Measurements from ENCODE around the gene NLRP1.

The NLRP1 gene

DNA sequence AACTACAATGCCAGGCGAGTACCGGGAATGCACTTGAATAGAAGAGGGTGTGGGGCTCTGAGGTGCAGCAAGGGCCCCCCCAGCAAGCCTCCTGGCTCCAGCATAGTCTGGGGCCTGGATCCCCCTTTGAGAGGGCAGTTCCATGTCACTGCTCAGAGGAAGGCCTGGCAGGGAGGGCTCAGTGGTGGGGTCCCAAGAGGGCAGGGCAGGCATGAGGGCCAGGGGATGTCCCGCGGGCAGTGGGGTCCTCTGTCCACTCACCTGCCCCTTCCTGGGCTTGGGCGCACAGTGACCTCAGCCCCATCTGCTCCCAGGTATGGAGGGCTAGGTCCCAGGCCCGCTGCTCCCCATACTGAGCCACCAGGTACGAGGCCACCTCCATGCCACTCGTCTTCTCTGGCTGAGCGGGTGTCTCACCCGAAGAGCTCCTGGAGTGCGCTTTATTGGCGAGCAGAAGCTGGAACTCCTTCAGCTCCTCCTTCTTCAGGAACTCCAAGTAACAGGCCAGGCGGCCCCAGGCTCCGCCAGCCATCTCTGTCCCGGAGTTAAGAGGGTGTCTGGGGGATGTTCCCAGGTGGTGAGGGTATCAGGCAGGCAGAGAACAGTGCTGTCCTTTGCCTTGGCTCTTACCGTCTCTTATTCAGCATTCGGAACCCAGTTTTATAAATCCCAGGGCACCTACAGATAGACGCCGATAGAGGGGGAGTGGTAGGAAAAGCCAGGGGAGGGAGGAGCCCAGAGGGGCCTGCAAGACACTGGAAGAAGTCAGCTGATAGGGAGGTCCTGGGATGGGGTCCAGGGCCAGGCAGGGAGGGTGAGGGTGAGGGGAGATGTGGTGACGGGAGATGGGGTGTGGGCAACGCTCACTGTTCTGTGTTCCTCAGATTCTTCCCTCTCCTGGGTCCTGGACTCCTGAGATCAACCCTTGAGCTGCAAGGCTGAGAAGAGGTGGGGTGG, 605 bp downstream of the NLRP1 start:
- no peak for TF ChIP-seq SIN3A (IDR thresholded peaks at IDR 0.05; ENCODE audit: borderline replicate concordance, insufficient read depth, low read length)
- TF ChIP-seq, protein P1, sequence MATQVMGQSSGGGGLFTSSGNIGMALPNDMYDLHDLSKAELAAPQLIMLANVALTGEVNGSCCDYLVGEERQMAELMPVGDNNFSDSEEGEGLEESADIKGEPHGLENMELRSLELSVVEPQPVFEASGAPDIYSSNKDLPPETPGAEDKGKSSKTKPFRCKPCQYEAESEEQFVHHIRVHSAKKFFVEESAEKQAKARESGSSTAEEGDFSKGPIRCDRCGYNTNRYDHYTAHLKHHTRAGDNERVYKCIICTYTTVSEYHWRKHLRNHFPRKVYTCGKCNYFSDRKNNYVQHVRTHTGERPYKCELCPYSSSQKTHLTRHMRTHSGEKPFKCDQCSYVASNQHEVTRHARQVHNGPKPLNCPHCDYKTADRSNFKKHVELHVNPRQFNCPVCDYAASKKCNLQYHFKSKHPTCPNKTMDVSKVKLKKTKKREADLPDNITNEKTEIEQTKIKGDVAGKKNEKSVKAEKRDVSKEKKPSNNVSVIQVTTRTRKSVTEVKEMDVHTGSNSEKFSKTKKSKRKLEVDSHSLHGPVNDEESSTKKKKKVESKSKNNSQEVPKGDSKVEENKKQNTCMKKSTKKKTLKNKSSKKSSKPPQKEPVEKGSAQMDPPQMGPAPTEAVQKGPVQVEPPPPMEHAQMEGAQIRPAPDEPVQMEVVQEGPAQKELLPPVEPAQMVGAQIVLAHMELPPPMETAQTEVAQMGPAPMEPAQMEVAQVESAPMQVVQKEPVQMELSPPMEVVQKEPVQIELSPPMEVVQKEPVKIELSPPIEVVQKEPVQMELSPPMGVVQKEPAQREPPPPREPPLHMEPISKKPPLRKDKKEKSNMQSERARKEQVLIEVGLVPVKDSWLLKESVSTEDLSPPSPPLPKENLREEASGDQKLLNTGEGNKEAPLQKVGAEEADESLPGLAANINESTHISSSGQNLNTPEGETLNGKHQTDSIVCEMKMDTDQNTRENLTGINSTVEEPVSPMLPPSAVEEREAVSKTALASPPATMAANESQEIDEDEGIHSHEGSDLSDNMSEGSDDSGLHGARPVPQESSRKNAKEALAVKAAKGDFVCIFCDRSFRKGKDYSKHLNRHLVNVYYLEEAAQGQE (IDR thresholded peaks at IDR 0.05; ENCODE audit: insufficient read depth in 1 of 2, low read depth in 2 of 2, low read length in 2 of 2), result no peak
- TF ChIP-seq FOXP2 (optimal IDR thresholded peaks at IDR 0.05; ENCODE audit: borderline replicate concordance, extremely low read depth, extremely low read length, insufficient read depth), result no peak
- TF ChIP-seq TAF1 (IDR thresholded peaks at IDR 0.05; ENCODE audit: borderline replicate concordance, insufficient read depth, low read length), result no peak
- TF ChIP-seq POLR2AphosphoS5 (IDR thresholded peaks at IDR 0.05; ENCODE audit: low read depth, low read length), result no peak

DNA sequence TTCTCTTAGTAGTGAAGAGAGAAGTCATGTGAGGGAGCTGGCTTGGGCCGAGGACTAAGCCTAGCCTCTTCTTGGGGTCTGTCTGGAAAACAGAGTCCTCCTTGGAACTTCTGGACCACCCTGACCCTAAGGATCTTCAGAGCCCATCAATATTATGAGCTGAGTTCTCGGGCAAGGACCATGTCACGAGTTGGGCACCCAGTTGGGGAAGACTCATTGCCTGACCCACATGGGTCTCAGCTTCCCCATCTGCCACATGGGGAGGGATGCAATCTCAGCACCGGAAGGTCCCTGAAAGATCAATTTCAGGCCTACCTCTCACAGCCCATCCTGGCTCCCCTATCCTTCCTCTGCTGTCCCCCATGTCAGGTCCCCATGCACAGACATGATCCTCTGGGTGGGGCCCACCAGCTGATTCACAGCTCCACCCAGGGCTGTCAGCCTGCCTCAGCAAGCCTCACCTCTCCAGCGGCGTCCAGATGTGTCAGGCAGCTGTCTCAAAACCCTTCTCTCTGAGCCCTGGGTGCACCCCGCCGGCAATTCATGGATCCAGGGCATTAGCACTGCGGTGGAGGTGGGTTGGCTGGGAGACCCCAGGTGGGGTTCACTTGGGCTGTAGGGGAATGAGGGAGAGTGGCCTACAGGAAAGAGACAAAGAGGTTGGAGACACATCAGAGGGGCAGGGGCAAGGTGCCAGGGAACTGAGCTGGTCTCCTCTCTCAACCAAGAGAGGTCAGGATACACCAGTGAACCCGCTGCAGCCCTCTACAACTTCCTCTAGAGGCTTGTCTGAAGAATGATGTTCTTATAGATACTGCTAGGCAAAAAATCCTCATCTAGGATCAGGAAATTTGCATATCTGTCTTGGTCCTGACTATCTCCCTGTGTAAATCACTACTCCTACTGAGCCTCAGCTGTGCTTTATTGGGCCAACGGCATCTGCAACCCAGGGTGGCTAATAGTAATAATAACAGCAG, 1.8 kb downstream of the NLRP1 start:
- TF ChIP-seq FOXP2 (optimal IDR thresholded peaks at IDR 0.05; ENCODE audit: borderline replicate concordance, extremely low read depth, extremely low read length, insufficient read depth) (no peak), POLR2AphosphoS5 (IDR thresholded peaks at IDR 0.05; ENCODE audit: low read depth, low read length) (no peak)
- TF ChIP-seq, protein P1 (IDR thresholded peaks at IDR 0.05; ENCODE audit: insufficient read depth in 1 of 2, low read depth in 2 of 2, low read length in 2 of 2), result no peak

DNA sequence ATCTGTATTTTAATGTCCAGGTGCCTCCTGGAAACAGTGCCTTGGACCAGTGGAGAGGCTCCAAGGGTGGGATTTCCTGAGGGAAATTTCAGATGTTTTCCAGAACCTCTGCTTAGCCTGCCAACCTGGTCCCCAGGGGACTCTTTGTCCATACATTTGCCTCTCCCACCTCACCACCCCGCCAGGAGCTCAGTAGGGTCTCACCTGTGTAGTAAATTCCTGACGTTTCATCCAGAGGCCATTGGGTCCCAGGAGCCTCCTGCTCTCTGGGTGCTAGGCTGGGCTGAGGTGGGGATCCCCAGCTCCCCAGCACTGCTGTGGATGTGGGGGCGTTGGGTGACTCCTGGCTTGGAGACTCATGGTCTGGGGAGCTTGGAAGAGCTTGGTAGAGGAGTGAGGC, 2.7 kb downstream of the NLRP1 start:
- no peak for TF ChIP-seq SIN3A (IDR thresholded peaks at IDR 0.05; ENCODE audit: borderline replicate concordance, insufficient read depth, low read length)
- no peak for TF ChIP-seq TAF1 (IDR thresholded peaks at IDR 0.05; ENCODE audit: borderline replicate concordance, insufficient read depth, low read length)
- TF ChIP-seq, protein P1 (IDR thresholded peaks at IDR 0.05; ENCODE audit: insufficient read depth in 1 of 2, low read depth in 2 of 2, low read length in 2 of 2), result no peak
- TF ChIP-seq POLR2AphosphoS5 (IDR thresholded peaks at IDR 0.05; ENCODE audit: low read depth, low read length), result no peak
- no peak for TF ChIP-seq FOXP2 (optimal IDR thresholded peaks at IDR 0.05; ENCODE audit: borderline replicate concordance, extremely low read depth, extremely low read length, insufficient read depth)

DNA sequence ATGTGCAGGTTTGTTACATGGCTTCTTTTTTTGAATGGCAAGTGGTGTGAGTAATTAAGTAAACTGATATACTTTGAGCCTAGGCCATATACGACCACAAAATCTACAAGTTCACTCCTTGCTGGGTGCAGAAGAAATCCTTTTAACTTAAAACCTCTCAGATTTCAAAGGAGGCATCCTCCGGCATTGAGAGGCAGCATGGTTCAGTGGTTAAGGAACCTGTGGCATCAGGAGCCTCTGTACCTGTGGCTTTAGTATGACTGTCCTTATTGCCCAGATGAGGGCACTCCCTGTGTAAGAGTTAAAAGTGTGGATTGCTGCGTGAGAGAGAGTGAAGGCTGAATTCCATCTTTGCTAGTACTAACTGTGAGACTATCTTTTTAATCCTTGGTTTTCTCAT, 3.3 kb downstream of the NLRP1 start:
- TF ChIP-seq SIN3A (IDR thresholded peaks at IDR 0.05; ENCODE audit: borderline replicate concordance, insufficient read depth, low read length) (no peak), FOXP2 (optimal IDR thresholded peaks at IDR 0.05; ENCODE audit: borderline replicate concordance, extremely low read depth, extremely low read length, insufficient read depth) (no peak), TAF1 (IDR thresholded peaks at IDR 0.05; ENCODE audit: borderline replicate concordance, insufficient read depth, low read length) (no peak), POLR2AphosphoS5 (IDR thresholded peaks at IDR 0.05; ENCODE audit: low read depth, low read length) (no peak)
- TF ChIP-seq, protein P1 (IDR thresholded peaks at IDR 0.05; ENCODE audit: insufficient read depth in 1 of 2, low read depth in 2 of 2, low read length in 2 of 2), result no peak
